ENCODE results near the gene ANTKMT.

Gene ANTKMT

GRCh38 chr16:739560-740458, 18.9 kb downstream of the ANTKMT start:
- TF ChIP-seq CTCF (conservative IDR thresholded peaks at IDR 0.05; ENCODE audit: low read length) (no peak), EZH2phosphoT487 (IDR thresholded peaks at IDR 0.05; ENCODE audit: borderline replicate concordance) (no peak)
- peak overlapping the region; percentile 83; the same call in 1 of the 2 replicates for H2AFZ ChIP-seq (ENCODE audit: low read length)
- H3K36me3 ChIP-seq (ENCODE audit: insufficient read depth, low read length), result no peaks in the 10 kb centered on the region

GRCh38 chr16:740459-740763, 19.5 kb downstream of the ANTKMT start:
- peak overlapping the region; percentile 83 for H2AFZ ChIP-seq (ENCODE audit: low read length)
- H3K4me3 ChIP-seq (ENCODE audit: low read length, poor library complexity, severe bottlenecking), result peak overlapping the region; percentile 82
- no peaks in the 10 kb centered on the region for H3K27me3 ChIP-seq (ENCODE audit: insufficient read depth, low read length, poor library complexity, severe bottlenecking)
- H3F3A ChIP-seq (ENCODE audit: low read depth), result no peaks in the 10 kb centered on the region
- peaks cover 7% of the 10 kb centered on the region; the same call in 1 of the 2 replicates for H3K79me2 ChIP-seq (ENCODE audit: insufficient read depth, low read length)
- peak overlapping the region; percentile 82 for H3K9ac ChIP-seq (ENCODE audit: low read depth, low read length, poor library complexity, severe bottlenecking)
- H3K9me2 ChIP-seq (replicated peaks; ENCODE audit: low read depth, low read length), result no peaks in the 10 kb centered on the region
- H3K9me3 ChIP-seq (ENCODE audit: insufficient read depth, low read depth, low read length), result no peaks in the 10 kb centered on the region
- H3K36me3 ChIP-seq (ENCODE audit: insufficient read depth, low read length), result no peaks in the 10 kb centered on the region
- H4K20me1 ChIP-seq (ENCODE audit: insufficient read depth, low read length, poor library complexity, severe bottlenecking), result no peaks in the 10 kb centered on the region
- H3K4me2 ChIP-seq (ENCODE audit: low read depth, low read length, poor library complexity, severe bottlenecking), result peak overlapping the region; percentile 73
- no peak for TF ChIP-seq EZH2phosphoT487 (IDR thresholded peaks at IDR 0.05; ENCODE audit: borderline replicate concordance)
- no peak for TF ChIP-seq CTCF (conservative IDR thresholded peaks at IDR 0.05; ENCODE audit: low read length)
- no peaks in the 10 kb centered on the region for H3K4me1 ChIP-seq (ENCODE audit: insufficient read depth, low read length, poor library complexity, severe bottlenecking)

More at GRCh38 chr16:739560-740458, 18.9 kb downstream of the ANTKMT start:
- Histone ChIP-seq H3K27me3 (ENCODE audit: insufficient read depth, low read length, poor library complexity, severe bottlenecking) (no peaks in the 10 kb centered on the region), H3K4me3 (ENCODE audit: low read length, poor library complexity, severe bottlenecking) (peak overlapping the region; percentile 82), H3K9me3 (ENCODE audit: insufficient read depth, low read depth, low read length) (no peaks in the 10 kb centered on the region), H3K9me2 (replicated peaks; ENCODE audit: low read depth, low read length) (no peaks in the 10 kb centered on the region), H3K79me2 (ENCODE audit: insufficient read depth, low read length) (peaks cover 7% of the 10 kb centered on the region; the same call in 1 of the 2 replicates), H3K4me1 (ENCODE audit: insufficient read depth, low read length, poor library complexity, severe bottlenecking) (no peaks in the 10 kb centered on the region), H3K4me2 (ENCODE audit: low read depth, low read length, poor library complexity, severe bottlenecking) (peak overlapping the region; percentile 73), H3K9ac (ENCODE audit: low read depth, low read length, poor library complexity, severe bottlenecking) (peak overlapping the region; percentile 82), H4K20me1 (ENCODE audit: insufficient read depth, low read length, poor library complexity, severe bottlenecking) (no peaks in the 10 kb centered on the region), H3F3A (ENCODE audit: low read depth) (no peaks in the 10 kb centered on the region)

DNA sequence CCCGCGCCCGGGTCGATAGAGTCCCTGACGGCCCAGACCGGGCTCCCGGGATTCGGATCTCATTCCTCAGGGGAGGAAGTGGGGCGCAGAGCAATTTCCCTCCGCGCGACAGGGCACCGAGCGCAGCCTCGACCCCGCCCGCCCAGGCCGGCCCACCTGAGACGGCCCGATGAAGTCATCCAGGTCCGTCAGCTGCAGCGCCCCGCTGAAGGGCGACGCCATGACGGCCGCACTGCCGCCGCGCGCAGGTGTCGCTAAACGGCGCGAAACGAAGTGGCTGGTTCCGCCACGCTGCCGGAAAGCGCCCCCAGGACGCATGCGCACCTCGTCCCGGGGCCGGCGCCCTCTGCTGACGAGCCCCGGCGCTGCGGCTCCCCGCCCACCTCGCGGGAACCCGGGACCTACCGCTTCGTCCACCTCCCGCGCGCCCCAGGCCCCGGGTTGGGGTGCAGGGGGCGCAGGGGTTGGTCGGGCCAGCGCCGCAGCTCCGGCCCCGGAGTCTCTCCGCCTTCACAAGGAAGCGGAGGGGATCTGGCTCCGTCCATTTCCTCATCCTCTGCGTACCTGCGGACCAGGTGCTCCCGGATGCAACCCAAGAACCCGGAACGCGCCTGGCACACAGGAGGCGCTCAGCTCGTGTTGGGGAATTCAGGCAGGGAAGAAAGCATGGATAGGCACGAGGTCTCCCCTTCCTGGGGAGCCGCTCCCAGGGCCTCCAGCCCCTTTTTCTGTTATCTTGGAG, 20.0 kb downstream of the ANTKMT start, which contains the start of gene CIAO3:
CIAO3 (minus strand) TSS at position 234 of the 742 bp plus-strand sequence; CDS start at position 222, 12 bp downstream.
- Histone ChIP-seq H3K4me2 (ENCODE audit: low read depth, low read length, poor library complexity, severe bottlenecking) (peak within 1 kb of the TSS; percentile 77), H3K9me3 (ENCODE audit: insufficient read depth, low read depth, low read length) (no peaks in the 10 kb centered on the region), H4K20me1 (ENCODE audit: insufficient read depth, low read length, poor library complexity, severe bottlenecking) (no peaks in the 10 kb centered on the region), H3K36me3 (ENCODE audit: insufficient read depth, low read length) (no peaks in the 10 kb centered on the region), H3K79me2 (ENCODE audit: insufficient read depth, low read length) (peaks cover 7% of the 10 kb centered on the region; the same call in 1 of the 2 replicates), H2AFZ (ENCODE audit: low read length) (peak within 1 kb of the TSS; percentile 83), H3K4me3 (ENCODE audit: low read length, poor library complexity, severe bottlenecking) (peak within 1 kb of the TSS; percentile 82), H3K27me3 (ENCODE audit: insufficient read depth, low read length, poor library complexity, severe bottlenecking) (no peaks in the 10 kb centered on the region), H3K4me1 (ENCODE audit: insufficient read depth, low read length, poor library complexity, severe bottlenecking) (no peaks in the 10 kb centered on the region), H3K9ac (ENCODE audit: low read depth, low read length, poor library complexity, severe bottlenecking) (peak within 1 kb of the TSS; percentile 82), H3F3A (ENCODE audit: low read depth) (no peaks in the 10 kb centered on the region), H3K9me2 (replicated peaks; ENCODE audit: low read depth, low read length) (no peaks in the 10 kb centered on the region)
- no peak for TF ChIP-seq EZH2phosphoT487 (IDR thresholded peaks at IDR 0.05; ENCODE audit: borderline replicate concordance)
- TF ChIP-seq CTCF (conservative IDR thresholded peaks at IDR 0.05; ENCODE audit: low read length), result peak; percentile 50
